Measurements from ENCODE around the gene ARPC5L.

ARPC5L gene

GRCh38 chr9:124868511-124869465, 6.9 kb downstream of the ARPC5L start:
- peak; percentile 95 for DNase-seq

GRCh38 chr9:124869466-124869985, 7.6 kb downstream of the ARPC5L start:
- DNase-seq = peak; percentile 56

GRCh38 chr9:124869986-124870560, 8.1 kb downstream of the ARPC5L start:
- peak; percentile 81 for DNase-seq

- peak; percentile 25 for DNase-seq
Measured at GRCh38 chr9:124870723-124871122, 8.8 kb downstream of the ARPC5L start.

GRCh38 chr9:124871156-124871561, 9.2 kb downstream of the ARPC5L start:
- DNase-seq = no peak

GRCh38 chr9:124873664-124874063, 11.7 kb downstream of the ARPC5L start:
- no peak for DNase-seq

GRCh38 chr9:124875501-124875900, 13.6 kb downstream of the ARPC5L start:
- DNase-seq = no peak

GRCh38 chr9:124877021-124877782, 15.3 kb downstream of the ARPC5L start:
- DNase-seq = no peak

GRCh38 chr9:124878021-124878420, 16.1 kb downstream of the ARPC5L start:
- DNase-seq = no peak

- no peak for DNase-seq
Measured at GRCh38 chr9:124878518-124878917, 16.6 kb downstream of the ARPC5L start.

GRCh38 chr9:124879226-124879625, 17.3 kb downstream of the ARPC5L start:
- DNase-seq = no peak

GRCh38 chr9:124880501-124880900, 18.6 kb downstream of the ARPC5L start:
- no peak for DNase-seq

- no peak for DNase-seq
Measured at GRCh38 chr9:124881138-124881743, 19.3 kb downstream of the ARPC5L start.

- no peak for DNase-seq
Measured at GRCh38 chr9:124882231-124882630, 20.3 kb downstream of the ARPC5L start.

- no peak for DNase-seq
Measured at GRCh38 chr9:124884376-124884775, 22.4 kb downstream of the ARPC5L start.

- DNase-seq = no peak
Measured at GRCh38 chr9:124885551-124885950, 23.6 kb downstream of the ARPC5L start.

- DNase-seq = no peak
Measured at GRCh38 chr9:124886461-124886860, 24.5 kb downstream of the ARPC5L start.

GRCh38 chr9:124886866-124887492, 25.0 kb downstream of the ARPC5L start:
- DNase-seq = no peak

- DNase-seq = no peak
Measured at GRCh38 chr9:124887832-124888231, 25.9 kb downstream of the ARPC5L start.

- DNase-seq = no peak
Measured at GRCh38 chr9:124889006-124889405, 27.1 kb downstream of the ARPC5L start.

GRCh38 chr9:124890179-124890578, 28.2 kb downstream of the ARPC5L start:
- DNase-seq = no peak

GRCh38 chr9:124894035-124894740, 32.3 kb downstream of the ARPC5L start:
- no peak for DNase-seq
